A673 (cell line): ENCODE measurements around the gene RFTN1.

Experiments used
- EZH2 ChIP-seq: fragments of 200-600 bp; sonication (generic); IDR thresholded peaks from 2 replicates; pipeline ENCODE4 v1.6.1; 2017; ENCODE audit warnings: borderline replicate concordance, low read depth, mild to moderate bottlenecking, mixed read lengths, antibody characterized with exemption, low read length; ENCODE audit not compliant: poor library complexity, severe bottlenecking
- TF ChIP-seq, protein P1 (sequence below): fragments of 300-800, 200-600 bp; sonication (generic); conservative IDR thresholded peaks from 2 replicates; pipeline ENCODE4 v1.5.1; 2017; ENCODE audit warnings: low read depth, mild to moderate bottlenecking, antibody characterized with exemption, low read length, moderate library complexity, mixed read lengths

DNA sequence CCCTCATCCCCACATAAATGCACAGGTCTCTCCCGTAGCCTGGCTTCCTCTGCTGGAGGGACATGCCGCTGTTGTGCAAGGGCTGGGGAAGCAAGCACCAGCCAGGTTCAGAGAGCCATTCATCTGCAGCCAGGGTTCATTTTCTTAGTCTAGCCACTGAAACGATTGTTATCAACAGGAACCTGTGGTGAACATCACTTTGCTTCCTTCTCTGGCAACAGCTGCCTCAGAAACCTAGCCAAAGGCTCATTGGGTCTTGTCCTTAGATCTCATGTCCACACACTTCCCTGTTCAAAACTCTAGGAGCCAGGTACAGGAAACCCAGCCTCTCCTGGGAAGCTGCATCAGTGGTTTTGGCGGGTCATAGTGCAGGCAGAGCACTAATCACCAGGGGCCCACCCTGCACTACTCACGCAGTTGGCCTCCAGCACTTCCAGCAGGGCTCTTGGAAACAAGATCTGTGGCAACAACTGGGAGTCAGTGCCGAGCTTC, 201.5 kb downstream of the RFTN1 start:
- TF ChIP-seq, protein P1, sequence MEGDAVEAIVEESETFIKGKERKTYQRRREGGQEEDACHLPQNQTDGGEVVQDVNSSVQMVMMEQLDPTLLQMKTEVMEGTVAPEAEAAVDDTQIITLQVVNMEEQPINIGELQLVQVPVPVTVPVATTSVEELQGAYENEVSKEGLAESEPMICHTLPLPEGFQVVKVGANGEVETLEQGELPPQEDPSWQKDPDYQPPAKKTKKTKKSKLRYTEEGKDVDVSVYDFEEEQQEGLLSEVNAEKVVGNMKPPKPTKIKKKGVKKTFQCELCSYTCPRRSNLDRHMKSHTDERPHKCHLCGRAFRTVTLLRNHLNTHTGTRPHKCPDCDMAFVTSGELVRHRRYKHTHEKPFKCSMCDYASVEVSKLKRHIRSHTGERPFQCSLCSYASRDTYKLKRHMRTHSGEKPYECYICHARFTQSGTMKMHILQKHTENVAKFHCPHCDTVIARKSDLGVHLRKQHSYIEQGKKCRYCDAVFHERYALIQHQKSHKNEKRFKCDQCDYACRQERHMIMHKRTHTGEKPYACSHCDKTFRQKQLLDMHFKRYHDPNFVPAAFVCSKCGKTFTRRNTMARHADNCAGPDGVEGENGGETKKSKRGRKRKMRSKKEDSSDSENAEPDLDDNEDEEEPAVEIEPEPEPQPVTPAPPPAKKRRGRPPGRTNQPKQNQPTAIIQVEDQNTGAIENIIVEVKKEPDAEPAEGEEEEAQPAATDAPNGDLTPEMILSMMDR = no peak
- TF ChIP-seq EZH2 = no peak
